Embryonic facial prominence (tissue), 1 donor: ENCODE measurements around the gene SYT12.

Experiments used
- DNase-seq: peaks from one replicate; pipeline ENCODE4 v3.0.0-alpha.2; 2016; ENCODE audit errors: extremely low spot score

Gene SYT12

GRCh38 chr11:67027943-67028542 lies 5.1 kb downstream of the SYT12 start:
- no peak for DNase-seq

- no peak for DNase-seq
Measured at GRCh38 chr11:67029146-67029545, 6.2 kb downstream of the SYT12 start.

- DNase-seq, result no peak
Measured at GRCh38 chr11:67030976-67031375, 8.0 kb downstream of the SYT12 start.

GRCh38 chr11:67031791-67032561 lies 9.0 kb downstream of the SYT12 start:
- no peak for DNase-seq

GRCh38 chr11:67032830-67033551 lies 10.1 kb downstream of the SYT12 start:
- no peak for DNase-seq

GRCh38 chr11:67033661-67034166 lies 10.8 kb downstream of the SYT12 start:
- no peak for DNase-seq

GRCh38 chr11:67034350-67034749 lies 11.4 kb downstream of the SYT12 start:
- DNase-seq, result no peak

- no peak for DNase-seq
Measured at GRCh38 chr11:67040147-67040546, 17.2 kb downstream of the SYT12 start.

GRCh38 chr11:67041602-67042001 lies 18.7 kb downstream of the SYT12 start:
- DNase-seq, result no peak

- DNase-seq, result no peak
Measured at GRCh38 chr11:67043572-67044349, 20.8 kb downstream of the SYT12 start.

GRCh38 chr11:67044496-67044895 lies 21.6 kb downstream of the SYT12 start:
- DNase-seq, result no peak

- no peak for DNase-seq
Measured at GRCh38 chr11:67045314-67045713, 22.4 kb downstream of the SYT12 start.

GRCh38 chr11:67048515-67049130 lies 25.7 kb downstream of the SYT12 start:
- no peak for DNase-seq

- no peak for DNase-seq
Measured at GRCh38 chr11:67050139-67050538, 27.2 kb downstream of the SYT12 start.

GRCh38 chr11:67051180-67051893 lies 28.4 kb downstream of the SYT12 start:
- no peak for DNase-seq

- no peak for DNase-seq
Measured at GRCh38 chr11:67051945-67052488, 29.1 kb downstream of the SYT12 start.

GRCh38 chr11:67052891-67053290 lies 30.0 kb downstream of the SYT12 start:
- no peak for DNase-seq

- no peak for DNase-seq
Measured at GRCh38 chr11:67053896-67054329, 31.0 kb downstream of the SYT12 start.

GRCh38 chr11:67054346-67054835 lies 31.5 kb downstream of the SYT12 start:
- no peak for DNase-seq

- peak; percentile 35 for DNase-seq
Measured at GRCh38 chr11:67054836-67055523, 32.0 kb downstream of the SYT12 start.
